ENCODE results near the gene KCTD20.

DNA sequence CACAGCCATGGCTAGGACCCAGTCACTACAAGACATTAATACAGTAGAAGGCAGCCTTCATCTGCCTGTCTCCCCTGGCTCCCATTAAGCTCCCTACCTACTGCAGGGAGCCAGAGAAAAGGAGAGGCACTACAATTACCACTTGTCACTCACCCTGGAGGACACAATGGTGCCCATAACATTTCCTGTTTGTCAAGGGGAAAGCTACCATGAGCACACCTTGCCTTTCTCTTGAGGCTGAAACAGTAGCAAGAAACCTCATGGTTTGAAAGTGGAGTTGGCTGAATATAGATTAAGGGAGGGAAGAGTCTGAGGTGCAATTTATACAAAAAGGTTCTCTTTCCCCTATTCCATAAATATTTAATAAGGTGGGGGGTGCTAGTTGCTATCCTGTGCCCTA, 76.6 kb downstream of the KCTD20 start:
- TF ChIP-seq, protein P1, sequence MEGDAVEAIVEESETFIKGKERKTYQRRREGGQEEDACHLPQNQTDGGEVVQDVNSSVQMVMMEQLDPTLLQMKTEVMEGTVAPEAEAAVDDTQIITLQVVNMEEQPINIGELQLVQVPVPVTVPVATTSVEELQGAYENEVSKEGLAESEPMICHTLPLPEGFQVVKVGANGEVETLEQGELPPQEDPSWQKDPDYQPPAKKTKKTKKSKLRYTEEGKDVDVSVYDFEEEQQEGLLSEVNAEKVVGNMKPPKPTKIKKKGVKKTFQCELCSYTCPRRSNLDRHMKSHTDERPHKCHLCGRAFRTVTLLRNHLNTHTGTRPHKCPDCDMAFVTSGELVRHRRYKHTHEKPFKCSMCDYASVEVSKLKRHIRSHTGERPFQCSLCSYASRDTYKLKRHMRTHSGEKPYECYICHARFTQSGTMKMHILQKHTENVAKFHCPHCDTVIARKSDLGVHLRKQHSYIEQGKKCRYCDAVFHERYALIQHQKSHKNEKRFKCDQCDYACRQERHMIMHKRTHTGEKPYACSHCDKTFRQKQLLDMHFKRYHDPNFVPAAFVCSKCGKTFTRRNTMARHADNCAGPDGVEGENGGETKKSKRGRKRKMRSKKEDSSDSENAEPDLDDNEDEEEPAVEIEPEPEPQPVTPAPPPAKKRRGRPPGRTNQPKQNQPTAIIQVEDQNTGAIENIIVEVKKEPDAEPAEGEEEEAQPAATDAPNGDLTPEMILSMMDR (conservative IDR thresholded peaks at IDR 0.05), result no peak
- no peak for TF ChIP-seq ZFX (IDR thresholded peaks at IDR 0.05)
